T-helper 2 cell (primary cell): Measurements from ENCODE around the gene IGFL4.

Experiments
- DNase-seq, 5 experiments: peaks; one replicate each; pipeline versions ENCODE4 v3.0.0 to v3.0.0-alpha.2; 2012 to 2022
- total RNA-seq, 2 donors: gene quantifications; one replicate each; lab custom pipeline; 2026; lab: John Stamatoyannopoulos, UW

Gene IGFL4
- total RNA-seq: 0 reads per million in 2 donors

DNA sequence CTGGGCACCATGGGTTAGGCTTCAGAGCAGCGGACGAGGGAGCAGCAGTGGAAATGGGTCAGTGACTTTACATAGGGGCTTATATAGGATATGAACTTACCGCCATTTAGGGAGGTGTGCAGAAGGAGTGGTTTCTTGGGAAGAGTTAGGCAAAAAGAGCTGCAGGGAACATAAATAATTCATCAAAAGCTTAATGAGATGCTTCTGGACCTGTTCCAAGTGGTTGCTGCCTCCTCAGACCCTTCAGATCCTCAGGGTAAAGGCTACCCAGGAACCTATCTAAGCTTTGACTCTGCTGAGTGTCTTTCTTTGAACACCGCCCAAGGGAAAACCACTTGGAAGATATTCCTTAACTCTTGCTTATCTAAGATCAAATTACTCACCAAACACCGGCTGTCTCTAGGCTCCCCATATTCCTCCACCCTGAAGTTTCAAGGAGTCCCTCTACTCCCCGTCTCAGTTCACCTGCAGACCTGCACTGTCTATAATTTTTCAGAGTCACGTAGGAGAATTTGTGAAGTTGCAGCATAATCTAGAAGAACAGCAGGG lies at the start of gene IGFL4:
Gene IGFL4, minus strand, starts transcription at position 51 of the 549 bp plus-strand sequence. Its CDS starts 40 bp downstream, at position 11.
- DNase-seq: no peak

DNA sequence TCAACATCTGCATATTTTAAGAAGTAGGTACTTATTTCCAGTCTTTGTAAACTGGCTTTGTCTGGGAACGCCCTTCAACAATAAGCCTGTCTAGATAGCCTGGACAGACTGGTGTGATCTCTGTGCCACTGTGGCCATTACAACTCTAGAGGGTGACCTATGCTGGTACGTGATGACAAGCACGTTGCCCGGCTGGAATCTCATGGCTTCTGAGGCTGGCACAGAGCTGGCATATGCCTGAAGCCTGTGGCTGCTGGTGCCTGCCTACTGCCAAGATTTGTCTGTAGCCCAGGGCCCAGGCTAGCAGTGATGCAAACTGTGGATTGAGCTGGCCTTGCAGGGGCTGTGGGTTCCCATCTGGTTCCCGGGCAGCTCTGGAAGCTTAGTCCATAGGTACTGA lies 49.6 kb upstream of the IGFL4 start:
- DNase-seq: no peak

DNA sequence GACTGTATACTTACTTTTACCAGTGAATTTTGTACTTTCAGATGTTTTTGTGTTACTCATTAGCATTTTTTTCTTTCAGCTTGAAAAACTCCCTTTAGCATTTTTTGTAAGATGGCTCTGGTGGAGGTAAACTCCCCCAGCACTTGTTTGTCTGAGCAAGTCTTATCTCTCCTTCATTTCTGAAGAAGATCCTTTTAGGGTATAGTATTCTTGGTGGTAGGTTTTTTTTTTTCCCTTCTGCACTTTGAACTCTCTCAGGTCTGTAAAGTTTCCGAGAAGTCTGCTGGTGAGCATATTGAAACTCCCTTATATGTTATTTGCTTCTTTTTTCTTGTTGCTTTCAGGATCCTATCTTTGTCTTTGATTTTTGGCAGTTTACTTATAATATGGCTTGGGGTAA lies 48.6 kb upstream of the IGFL4 start:
- DNase-seq: no peak

DNA sequence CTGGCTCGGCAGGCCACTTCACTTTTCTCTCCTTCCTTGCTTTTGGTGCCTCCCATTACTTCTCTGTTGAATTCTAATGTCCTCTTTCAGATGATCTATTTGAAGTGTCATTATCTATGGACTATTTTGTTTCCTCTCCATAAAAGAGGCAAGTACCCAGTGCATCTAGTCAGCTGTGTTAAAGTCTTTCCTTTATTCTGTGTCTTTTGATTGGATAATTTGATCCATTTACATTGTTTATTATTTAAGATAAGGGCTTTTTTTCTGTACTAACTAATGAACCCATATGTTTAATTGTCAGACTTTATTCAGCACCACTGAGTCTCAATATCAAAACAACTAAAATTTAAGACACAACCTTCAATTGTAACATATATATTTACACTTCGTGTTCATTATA lies 47.3 kb upstream of the IGFL4 start:
- DNase-seq: no peak

DNA sequence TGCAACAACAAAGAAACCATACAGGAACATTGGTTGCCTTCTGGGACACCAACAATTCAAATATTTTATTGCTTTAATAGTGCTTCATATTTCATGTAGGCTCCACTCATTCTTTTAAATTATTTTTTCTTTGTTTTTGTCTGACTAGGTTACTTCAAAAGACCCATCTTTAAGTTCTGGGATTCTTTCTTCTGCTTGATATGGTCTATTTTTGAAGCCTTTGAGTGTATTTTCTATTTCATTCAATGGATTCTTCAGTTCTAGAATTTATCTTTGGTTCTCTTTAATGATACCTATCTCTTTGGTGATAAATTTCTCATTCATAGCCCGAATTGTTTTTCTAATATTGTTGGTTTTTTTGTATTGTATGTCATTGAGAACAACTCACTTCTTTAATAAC lies 45.1 kb upstream of the IGFL4 start:
- no peak for DNase-seq

DNA sequence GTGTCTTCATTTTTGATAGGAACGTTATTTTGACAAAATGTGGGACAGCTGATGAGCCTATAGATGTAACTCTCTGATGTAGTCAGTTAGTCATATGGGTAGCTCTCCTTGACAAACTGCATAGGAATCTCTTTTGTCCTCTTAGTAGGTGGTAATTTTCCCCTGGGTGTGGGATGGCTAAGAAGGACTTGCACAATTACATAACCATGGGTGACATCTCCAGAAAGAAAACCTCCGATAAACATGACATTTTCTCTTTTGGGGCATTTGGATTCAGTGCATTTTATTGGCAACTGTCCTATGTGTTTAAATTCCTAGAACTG lies 41.9 kb upstream of the IGFL4 start:
- DNase-seq: no peak

DNA sequence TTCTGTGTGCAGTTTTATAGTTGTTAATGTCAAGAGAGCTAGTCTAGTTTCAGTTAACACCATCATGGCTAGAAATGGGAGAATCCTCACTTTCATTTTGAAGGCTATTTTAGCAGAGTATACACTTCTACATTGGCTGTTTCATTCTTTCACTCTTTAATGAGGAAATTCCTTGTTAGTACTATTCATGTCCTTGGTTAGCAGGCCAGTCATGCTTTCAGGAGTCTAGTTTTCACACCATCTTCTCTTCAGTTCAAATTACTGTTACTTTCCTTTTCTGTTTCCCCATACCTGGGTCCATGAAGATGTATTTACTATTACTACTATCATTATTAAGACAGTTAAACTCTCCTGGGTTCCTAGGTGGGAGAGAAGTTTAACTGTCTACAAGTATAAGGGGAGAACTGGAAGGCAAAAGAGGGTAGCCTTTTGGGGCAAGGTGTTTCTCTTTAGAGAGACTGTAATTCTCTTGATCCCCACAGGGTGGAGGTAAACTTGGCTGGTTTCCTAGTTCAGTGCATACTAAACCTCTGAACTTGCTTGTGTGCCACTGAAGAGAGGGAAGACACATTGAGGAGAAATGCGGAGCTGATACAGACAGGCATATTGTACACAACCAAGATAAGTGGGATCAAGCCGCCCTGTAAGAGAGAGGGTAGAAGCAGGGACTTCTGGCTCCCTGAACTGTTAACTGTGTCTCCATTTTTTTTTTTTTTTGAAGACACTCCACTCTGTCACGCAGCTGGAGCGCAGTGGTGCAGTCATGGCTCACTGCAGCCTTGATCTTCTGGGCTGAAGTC lies 41.3 kb upstream of the IGFL4 start:
- peak in 1 of 5 experiments; percentile 31 for DNase-seq

DNA sequence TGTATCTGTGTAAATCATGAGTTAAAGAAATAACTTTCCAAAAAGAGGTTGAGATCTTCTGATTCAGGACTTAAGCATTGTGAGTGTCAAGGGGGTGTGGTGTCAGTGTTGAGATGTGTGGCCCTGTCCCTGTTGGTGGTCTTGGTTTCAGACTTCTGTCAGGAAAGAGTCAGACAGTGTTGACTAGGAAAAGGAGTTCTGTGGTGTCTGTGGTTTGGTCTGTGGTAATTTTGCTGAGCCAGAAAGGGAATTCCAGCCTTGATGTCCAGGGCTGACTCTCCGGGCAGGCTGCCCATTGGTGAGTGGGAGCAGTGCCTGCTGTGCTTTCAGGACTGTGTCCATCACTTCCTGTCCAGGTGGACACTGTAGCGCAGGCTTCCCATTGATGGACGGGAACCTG lies 39.8 kb upstream of the IGFL4 start:
- no peak for DNase-seq

DNA sequence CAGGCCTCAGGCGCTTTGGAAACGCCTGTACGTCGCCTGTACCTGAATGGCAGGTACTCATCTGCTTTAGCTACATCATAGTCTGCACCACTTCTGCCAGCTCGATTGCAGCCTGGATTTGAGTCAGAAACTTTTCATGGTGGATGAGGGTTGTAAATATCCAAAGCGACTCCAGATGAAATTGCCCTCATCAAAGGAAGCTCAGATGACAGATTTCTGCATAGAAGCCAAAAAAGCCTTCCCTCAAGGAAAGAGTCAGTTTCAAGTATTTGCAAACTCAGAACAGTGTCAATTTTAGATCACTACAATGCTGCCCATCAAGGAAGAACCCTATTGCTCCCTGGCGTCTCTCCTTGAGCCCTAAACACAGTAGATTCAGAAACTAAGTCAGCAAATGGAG lies 38.8 kb upstream of the IGFL4 start:
- DNase-seq: no peak

DNA sequence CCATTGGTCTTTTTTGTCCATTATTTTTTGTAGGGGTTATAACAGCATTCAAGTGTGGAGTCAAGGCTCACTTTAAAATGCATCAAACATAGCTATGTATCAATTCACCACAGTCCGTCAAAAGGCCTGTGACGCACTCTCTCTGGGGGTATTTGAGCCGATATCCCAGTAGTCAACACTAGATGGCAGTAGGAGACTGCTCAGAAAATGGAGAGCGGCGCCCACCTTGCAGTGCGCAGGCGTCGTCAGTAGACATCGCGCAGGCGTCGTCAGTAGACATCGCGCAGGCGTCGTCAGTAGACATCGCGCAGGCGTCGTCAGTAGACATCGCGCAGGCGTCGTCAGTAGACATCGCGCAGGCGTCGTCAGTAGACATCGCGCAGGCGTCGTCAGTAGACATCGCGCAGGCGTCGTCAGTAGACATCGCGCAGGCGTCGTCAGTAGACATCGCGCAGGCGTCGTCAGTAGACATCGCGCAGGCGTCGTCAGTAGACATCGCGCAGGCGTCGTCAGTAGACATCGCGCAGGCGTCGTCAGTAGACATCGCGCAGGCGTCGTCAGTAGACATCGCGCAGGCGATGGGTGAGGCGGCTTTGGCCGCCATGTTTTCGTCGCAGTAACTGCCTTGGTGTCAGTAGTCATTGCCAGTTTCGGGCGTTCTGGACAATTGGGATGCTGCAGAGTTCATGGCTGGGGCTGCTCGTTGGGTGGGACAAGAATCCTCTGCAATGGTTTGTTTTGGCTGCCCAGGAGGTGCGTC lies 38.0 kb upstream of the IGFL4 start:
- DNase-seq: peak in 1 of 5 experiments; percentile 21

DNA sequence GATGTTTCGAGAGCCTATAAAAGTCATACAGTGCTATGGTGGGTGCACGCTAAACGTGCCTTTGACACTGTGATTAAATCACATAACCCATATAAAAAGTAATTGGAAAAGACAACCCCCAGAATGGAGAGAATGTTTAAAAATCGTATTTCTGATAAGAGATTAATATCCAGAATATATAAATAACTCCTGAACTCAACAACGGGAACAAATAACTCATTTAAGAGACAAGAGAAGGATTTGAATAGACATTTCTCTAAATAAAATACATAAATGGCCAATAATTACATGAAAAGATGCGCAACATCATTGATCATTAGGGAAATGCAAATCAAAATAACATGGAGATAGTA lies 37.0 kb upstream of the IGFL4 start:
- DNase-seq: no peak

DNA sequence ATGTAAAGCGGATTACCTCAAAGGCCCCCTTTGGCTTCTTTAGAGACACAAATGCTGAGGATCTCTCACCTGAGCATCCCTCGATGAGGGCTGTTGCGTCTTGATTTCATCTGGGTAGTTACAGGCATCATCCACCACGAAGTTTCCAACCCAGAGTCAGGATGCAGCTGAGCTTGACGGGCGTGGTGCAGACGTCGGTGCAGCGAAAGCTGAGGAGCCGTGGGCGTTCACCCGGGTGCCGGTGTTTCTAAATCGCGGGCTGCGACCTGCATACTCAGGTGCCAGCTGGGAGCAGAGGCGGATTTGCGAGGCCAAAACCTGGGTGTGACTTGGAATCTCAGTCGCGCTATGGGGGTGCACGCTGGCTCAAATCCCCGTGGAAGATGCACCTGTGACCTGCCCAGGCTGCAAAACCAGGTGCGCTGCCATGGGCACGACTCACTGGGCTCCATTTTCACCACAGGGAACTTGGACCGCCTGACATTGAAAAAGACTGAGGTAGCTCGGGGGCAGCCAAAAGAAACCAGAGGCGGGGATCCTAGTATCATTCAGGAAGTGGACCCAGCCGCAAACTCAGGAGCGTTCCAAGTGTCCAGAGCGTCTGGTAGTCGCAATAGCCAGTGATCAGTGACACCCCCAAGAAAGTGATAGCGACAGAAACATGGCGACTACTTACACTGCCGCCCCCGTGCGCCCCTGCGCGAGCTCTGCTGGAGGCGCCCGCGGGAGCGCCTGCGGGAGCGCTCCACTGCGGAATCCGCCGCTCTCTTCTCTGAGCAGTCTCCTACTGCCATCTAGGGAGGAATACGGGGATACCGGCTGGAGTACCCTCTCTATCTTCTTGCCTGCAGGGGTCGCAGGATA lies 36.4 kb upstream of the IGFL4 start:
- peak in 1 of 5 experiments; percentile 24 for DNase-seq

DNA sequence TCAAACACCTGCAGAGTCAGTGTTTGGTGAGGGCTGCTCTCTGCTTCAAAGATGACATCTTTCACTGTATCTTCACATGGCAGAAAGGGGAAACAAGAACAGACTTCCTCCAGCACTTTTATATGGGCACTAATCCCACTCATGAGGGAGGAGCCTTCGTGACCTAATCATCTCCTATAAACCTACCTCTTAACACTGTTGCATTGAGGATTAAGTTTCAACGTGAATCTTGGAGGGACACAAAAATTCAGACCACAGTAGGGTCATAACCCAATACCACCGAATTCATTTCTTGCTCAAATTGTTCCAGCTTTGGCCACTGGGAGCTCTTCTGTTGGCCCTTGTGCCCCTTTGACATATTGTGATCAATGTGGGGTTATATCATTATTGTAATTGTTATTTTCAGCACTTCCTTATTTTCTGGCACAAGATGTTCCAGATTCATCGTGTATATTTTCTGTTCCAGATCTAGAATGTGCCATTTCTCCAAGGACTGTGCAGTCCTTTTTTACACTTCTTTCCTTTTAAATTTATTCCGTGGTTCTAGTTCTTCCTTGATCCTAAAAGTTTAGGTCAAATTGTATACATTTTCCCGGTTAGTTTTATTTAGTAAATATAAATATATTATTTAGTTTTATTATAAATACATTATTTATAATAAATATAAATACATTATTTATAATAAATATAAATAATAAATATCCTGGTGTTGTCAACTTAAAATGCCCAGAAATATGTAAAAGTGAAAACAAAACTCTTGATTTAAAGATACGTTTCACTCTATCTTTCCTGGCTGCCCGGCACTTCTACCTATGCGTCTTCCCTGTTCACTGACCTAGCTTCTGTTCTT lies 35.5 kb upstream of the IGFL4 start:
- DNase-seq: no peak

DNA sequence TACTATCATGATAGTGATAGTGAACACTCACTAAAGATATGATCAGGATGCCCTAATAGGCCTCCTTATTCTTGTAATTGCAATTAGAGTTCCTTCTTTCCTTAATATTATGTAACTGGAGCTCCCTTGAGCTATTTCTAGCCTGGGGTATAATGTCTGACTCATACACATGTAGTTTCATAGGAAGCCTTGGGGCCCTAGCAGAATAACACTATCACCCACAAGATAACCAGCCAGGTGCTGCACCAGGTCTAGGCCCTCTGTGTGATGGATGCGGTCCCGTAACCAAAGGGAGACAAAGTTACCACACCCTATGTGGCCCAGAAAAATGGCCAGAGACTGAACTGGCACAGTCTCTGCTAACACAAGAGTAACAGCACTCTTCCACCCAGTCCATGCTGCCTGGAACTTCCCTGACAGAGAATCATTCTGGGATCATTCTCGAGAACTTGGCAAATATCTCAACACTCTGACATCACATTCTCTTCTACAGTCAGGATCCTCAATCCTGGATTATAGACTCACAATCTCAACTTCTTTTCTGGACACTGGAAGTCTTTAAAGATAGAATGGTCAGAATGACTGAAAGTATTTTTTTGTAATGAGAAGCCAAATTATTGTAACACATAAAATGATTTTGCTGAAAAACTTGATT lies 32.6 kb upstream of the IGFL4 start:
- DNase-seq: no peak

DNA sequence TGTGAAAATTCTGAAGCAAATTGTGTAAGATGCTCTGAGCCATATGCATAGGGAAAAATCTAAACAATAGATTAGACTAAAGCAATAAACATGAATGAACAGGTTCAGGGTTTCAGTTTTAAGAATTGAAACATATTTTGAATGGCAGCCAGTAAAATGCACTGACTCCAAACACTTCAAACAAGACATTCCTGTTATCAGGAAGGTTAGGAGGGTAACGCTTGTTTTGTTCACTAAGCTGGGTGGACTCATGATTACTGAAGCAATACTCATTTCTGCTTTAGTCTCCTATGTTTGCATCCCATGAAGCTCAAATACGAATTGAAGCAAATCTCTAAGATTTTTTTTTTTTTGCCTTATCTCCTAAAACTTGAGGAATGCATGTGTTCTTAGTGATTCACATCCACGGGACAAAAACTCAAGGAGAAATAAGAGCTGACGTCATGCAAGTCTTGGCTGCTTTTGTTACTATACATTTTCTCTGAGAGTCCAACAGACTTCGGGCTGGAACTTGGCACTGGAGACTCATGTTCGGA lies 29.1 kb upstream of the IGFL4 start:
- no peak for DNase-seq

DNA sequence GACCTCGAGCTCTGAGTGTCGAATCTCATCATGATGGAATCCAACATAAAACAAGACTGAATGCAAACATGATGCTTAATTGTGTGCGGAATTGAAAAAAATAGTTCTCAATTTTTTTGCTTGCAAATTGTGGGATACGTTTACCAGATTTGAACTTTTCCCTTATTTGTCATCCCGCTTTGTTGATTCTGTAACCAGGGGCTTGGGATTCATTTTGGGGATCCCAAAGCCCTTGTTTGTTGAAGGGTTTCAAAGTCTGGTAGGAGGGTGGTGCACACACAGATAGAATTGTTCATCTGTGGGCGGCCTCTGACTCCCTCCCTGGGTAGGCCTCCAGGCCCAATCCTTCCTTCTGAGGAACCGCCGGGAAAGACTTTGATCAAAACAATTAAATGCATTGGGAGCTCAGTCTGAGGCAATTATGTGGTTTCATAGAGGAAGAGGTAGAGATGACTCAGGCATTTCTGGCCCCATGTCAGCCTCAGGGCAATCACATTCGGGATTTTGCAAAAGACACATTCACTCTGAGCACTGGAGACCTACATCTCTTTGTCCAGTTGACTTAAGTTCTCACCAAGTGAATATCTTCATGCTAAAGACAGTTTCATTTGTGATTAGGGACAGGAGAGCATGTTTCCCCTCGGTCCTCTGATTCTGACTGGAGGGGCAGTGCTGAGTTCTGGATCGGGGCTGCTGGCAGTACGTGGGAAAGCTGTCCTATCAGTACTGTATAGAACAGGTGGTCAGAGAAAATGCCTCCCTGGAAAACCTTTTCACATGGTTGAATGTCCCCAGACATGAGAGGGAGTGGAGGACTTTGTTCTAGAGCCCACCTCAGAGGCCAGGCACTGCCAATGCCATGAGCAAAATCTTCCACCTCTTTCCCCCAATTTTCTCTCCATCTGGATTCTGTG lies 27.8 kb upstream of the IGFL4 start:
- no peak for DNase-seq

DNA sequence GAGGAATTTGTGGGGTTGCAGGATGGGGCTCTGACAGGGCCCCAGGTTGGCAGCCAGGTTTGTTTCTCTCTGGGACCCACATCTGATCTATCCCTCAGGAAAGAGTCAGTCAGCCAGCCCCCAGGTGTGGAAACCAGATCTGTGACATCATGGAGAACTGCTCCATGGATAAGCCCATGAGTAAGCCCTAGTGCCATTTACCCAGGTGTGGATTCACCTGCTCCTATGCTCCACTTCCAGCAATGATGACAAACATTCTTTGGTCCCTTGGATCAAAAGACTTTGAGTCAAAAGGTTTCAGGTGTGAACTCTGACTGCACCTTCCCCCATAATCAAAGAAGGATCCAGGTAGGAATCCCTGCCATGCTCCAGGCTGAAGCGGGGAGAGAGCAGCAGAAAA lies 26.9 kb upstream of the IGFL4 start:
- DNase-seq: no peak

DNA sequence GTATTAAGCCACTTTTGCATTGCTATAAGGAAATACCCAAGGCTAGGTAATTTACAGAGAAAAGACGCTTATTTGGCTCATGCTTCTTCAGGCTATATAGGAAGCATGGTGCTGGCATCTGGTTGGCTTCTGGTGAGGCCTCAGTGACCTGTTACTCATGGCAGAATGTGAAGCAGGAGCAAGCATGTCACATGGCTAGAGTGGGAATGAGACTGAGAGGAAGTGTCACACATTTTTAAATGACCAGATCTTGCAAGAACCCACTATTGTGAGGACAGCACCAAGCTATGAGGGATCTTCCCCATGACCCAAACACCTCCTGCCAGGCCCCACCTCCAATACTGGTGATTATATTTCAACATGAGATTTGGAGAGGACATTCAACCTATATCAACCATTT lies 25.7 kb upstream of the IGFL4 start:
- DNase-seq: no peak

DNA sequence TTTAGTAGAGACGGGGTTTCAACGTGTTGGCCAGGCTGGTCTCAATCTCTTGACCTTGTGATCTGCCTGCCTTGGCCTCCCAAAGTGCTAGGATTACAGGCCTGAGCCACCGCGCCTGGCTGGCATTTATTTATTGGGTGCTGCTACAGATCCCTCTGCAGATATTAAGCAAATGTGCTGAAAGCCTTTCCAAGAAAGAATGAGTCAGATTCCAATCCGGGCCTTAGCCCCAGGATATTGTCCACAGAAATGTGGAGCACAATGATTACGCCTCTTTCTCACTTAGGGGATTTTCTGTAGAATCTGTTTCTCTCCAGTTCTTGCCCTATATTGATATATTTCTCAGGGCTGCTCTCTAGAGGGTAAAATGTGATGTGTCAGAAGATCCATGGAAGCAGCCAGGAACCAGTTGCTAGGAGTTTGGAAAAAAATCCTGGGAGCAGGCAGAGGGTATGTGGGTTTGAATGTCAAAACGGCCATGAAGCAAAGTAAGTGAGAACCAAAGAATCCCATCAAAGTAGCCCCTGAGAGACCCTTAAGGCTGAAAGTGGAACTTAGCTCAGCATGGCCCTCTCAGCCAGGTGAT lies 24.8 kb upstream of the IGFL4 start:
- DNase-seq: no peak

DNA sequence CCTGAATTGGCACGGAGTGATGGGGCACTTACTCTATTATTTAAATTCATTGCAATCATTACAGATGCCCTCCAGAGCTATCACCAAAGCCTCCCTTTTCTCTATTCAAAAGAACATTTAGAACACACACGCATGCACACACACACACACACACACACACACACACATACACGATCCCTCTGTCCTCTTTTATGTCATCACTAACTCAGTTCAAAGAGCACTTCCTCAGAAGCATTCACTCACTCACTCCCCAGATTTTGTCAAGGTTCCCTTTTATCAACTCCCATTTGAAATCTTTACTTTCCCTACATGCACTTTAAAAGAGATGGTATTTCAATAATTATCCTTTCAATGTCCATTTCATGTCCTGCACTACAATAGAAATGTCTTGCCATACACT lies 22.4 kb upstream of the IGFL4 start:
- DNase-seq: no peak
